Heart right ventricle (tissue), 16 donors: Measurements from ENCODE around the gene LCNL1. TPM values are rescaled to one million over a fixed set of nuclear protein-coding genes. Genes with fewer than 3 reads are reported as not detected.

Source experiments
- ATAC-seq, 8 donors: fragments of 200-7000 bp; cut with Tn5 transposase; one replicate each; pipeline ENCODE4 v1.9.1; 2020; ENCODE audit warnings: mild to moderate bottlenecking in 8 of 8, moderate library complexity in 8 of 8, moderate number of reproducible peaks in 1 of 8
- DNase-seq, 2 donors: peaks; one replicate each; pipeline ENCODE4 v3.0.0-alpha.2; 2020
- H3K27ac ChIP-seq, 10 donors: fragments of 200-600 bp; sonication (generic) in 2 of 10; one replicate each; pipeline versions ENCODE4 v1.5.0 to v1.8.0; 2020 to 2022; ENCODE audit warnings: mild to moderate bottlenecking in 3 of 10
- H3K27me3 ChIP-seq, 7 donors: fragments of 200-600 bp; one replicate each; pipeline ENCODE4 v1.8.0; 2021 to 2022; ENCODE audit warnings: mild to moderate bottlenecking in 2 of 7
- H3K36me3 ChIP-seq, 9 donors: fragments of 200-600 bp; sonication (generic) in 1 of 9; one replicate each; pipeline versions ENCODE4 v1.5.0 to v1.8.0; 2020 to 2022; ENCODE audit warnings: mild to moderate bottlenecking in 2 of 9
- H3K4me1 ChIP-seq, 9 donors: fragments of 200-600 bp; sonication (generic) in 1 of 9; one replicate each; pipeline versions ENCODE4 v1.5.0 to v1.8.0; 2020 to 2022; ENCODE audit warnings: mild to moderate bottlenecking in 4 of 9
- H3K4me3 ChIP-seq, 10 donors: fragments of 200-600 bp; sonication (generic) in 2 of 10; one replicate each; pipeline versions ENCODE4 v1.5.0 to v1.8.0; 2020 to 2022; ENCODE audit warnings: mild to moderate bottlenecking in 7 of 10, moderate library complexity in 2 of 10
- H3K9me3 ChIP-seq, 11 donors: fragments of 200-600 bp in 10 of 11; sonication (generic) in 2 of 11; one replicate each; pipeline versions ENCODE4 v1.5.0 to v1.8.0; 2013 to 2022; ENCODE audit warnings: mild to moderate bottlenecking in 2 of 11, control low read depth in 1 of 11, moderate library complexity in 1 of 11
- CTCF ChIP-seq, 9 donors: fragments of 200-600 bp; sonication (generic) in 2 of 9; IDR thresholded peaks; one replicate each; pipeline versions ENCODE4 v1.5.0 to v1.8.0; 2021 to 2022; ENCODE audit warnings: antibody characterized with exemption in 9 of 9, mild to moderate bottlenecking in 5 of 9, moderate library complexity in 1 of 9
- WGBS, 2 donors: extraction: QIAGEN DNeasy Blood & Tissue Kit; methylation state at CpG; one replicate each; pipeline ENCODE4 v1.1.7; 2013; ENCODE audit warnings: inconsistent platforms in 1 of 2; 5-methylcytosine and 5-hydroxymethylcytosine counted together
- intact Hi-C, 10 donors: fragments of 100-400 bp; cut with DNase I; formaldehyde crosslinking; loops; one replicate each; pipeline versions ENCODE4 v1.11.1 to v1.14.2; 2022
- polyA plus RNA-seq, 2 donors: library from polyadenylated mRNA; stranded (reverse); fragments of 200-250 nt; gene quantifications; one replicate each; pipeline ENCODE4 v1.2.3, GENCODE V29; 2013
- total RNA-seq, 10 donors: library from RNA; stranded (reverse); fragmentation: NEBNext Ultra II Directional in 3 of 10; extraction: Animal tissue kit (Norgen Biotek cat#: 25700) in 3 of 10; gene quantifications; one replicate each; pipeline versions ENCODE4 v1.2.1 to v1.2.4, GENCODE V29; 2021 to 2023
- donor health status: Arrhythmogenic right ventricular cardiomyopathy.
- donor health status: ischemic (EF 13 %, LVEDD 7.1; RV severe dilation, severe dysfunction).
- donor health status: healthy with polysubstance abuse.
- donor health status: DM: no; HTN: yes; CAD: no.
- donor health status: DM: no; HTN: no; CAD: no.
- donor health status: ischemic (EF 25% LVEDD 6.9; RV normal size, moderate dysfunction).
- donor health status: ischemic (EF 25% LVEDD 5.7; RV mildly dilated, moderate dysfunction).
- donor health status: healthy.
- donor health status: DM: yes; HTN: yes; CAD: no.
- donor health status: Ischemic cardiomyopathy.
- donor health status: ischemic (EF 35%, LVEDD 5.7; RV mildly dilated, moderate dysfunction).
- donor health status: nonischemic (EF 11% LVEDD 7.7; RV severe dilation, severe dysfunction).
- donor health status: DM: yes; HTN: yes; CAD: no.
- donor health status: PGD.
- donor health status: ischemic (EF 29% LVEDD 5.4; RV normal size, mild dysfunction).
- donor health status: nonischemic (EF 23%, LVEDD 6.1; RV moderate dilation, normal function).

LCNL1 gene
- total and polyA plus RNA-seq, 12 donors = 0.10 to 10.9 (median 6.4) TPM

GRCh38 chr9:136963341-136963740, 19.5 kb upstream of the LCNL1 start:
- ATAC-seq = no peak
- H3K36me3 ChIP-seq = no peaks in the 10 kb centered on the region
- no peak overlapping the region for H3K27ac ChIP-seq
- no peaks in the 10 kb centered on the region for H3K27me3 ChIP-seq
- peaks cover 3 to 48% (median 22%) of the 10 kb centered on the region in 9 donors for H3K4me1 ChIP-seq
- intact Hi-C loops = no loop called here
- no peak overlapping the region for H3K4me3 ChIP-seq
- DNase-seq = no peak
- H3K9me3 ChIP-seq = no peaks in the 10 kb centered on the region
- WGBS, 2 donors = 84 to 87% methylated on average over 15 of the region's 15 CpGs
- TF ChIP-seq CTCF (IDR thresholded peaks at IDR 0.05) = no peak

- DNase-seq = no peak
- 89 to 90% methylated on average over 12 of the region's 12 CpGs for WGBS, 2 donors
- Histone ChIP-seq H3K27ac (no peak overlapping the region), H3K9me3 (no peaks in the 10 kb centered on the region), H3K4me3 (no peak overlapping the region), H3K27me3 (no peaks in the 10 kb centered on the region), H3K36me3 (no peaks in the 10 kb centered on the region), H3K4me1 (peaks cover 3 to 48% (median 22%) of the 10 kb centered on the region in 9 donors)
- intact Hi-C loops = no loop called here
- TF ChIP-seq CTCF (IDR thresholded peaks at IDR 0.05) = no peak
- ATAC-seq = no peak
These were observed 19.0 kb upstream of the LCNL1 start for GRCh38 chr9:136963751-136964150.

- no peak for TF ChIP-seq CTCF (IDR thresholded peaks at IDR 0.05)
- Histone ChIP-seq H3K27me3 (no peaks in the 10 kb centered on the region), H3K4me3 (no peak overlapping the region), H3K36me3 (no peaks in the 10 kb centered on the region), H3K9me3 (no peaks in the 10 kb centered on the region), H3K27ac (no peak overlapping the region), H3K4me1 (peaks cover 3 to 48% (median 22%) of the 10 kb centered on the region in 9 donors)
- ATAC-seq (peak in 1 of 8 donors; percentile 31), DNase-seq (no peak)
- intact Hi-C loops = no loop called here
- WGBS, 2 donors = 68 to 80% methylated on average over 22 of the region's 22 CpGs
These were observed 18.6 kb upstream of the LCNL1 start for GRCh38 chr9:136964171-136964689.

GRCh38 chr9:136964833-136965422, 17.9 kb upstream of the LCNL1 start:
- intact Hi-C loops = no loop called here
- DNase-seq (no peak), ATAC-seq (no peak)
- Histone ChIP-seq H3K27ac (no peak overlapping the region), H3K36me3 (no peaks in the 10 kb centered on the region), H3K27me3 (no peaks in the 10 kb centered on the region), H3K4me1 (peaks cover 3 to 48% (median 22%) of the 10 kb centered on the region in 9 donors), H3K4me3 (no peak overlapping the region), H3K9me3 (no peaks in the 10 kb centered on the region)
- no peak for TF ChIP-seq CTCF (IDR thresholded peaks at IDR 0.05)
- WGBS, 2 donors = 90 to 91% methylated on average over 26 of the region's 26 CpGs
